ENCODE data around the gene CLPTM1. TPM values are rescaled to one million over a fixed set of nuclear protein-coding genes. Genes with fewer than 3 reads are reported as not detected.
A peak's percentile ranks its signal among the peaks of the same experiment; 100 is the strongest.

The CLPTM1 gene
- total RNA-seq, 1 donor from 2014 or later: 17.9 TPM

DNA sequence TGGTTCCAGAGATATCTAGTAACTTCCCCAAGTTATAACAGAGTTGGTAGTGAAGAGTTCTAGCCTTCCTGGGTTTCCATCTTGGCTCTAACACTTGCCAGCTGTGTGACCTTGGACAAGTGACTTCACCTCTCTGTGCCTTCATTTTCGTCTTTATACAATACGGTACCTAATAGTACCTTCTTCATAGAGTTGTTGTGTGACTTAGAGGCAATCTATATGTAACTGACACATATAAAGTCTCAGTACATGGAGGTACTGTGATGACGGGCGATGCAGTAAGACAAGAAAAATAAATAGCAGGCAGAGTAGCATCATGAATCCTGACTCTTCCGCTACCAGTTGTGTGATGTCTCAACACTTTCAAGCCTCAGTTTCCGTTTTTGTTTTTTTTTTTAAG is 75.6 kb downstream of the CLPTM1 start:
- Histone ChIP-seq H3K36me3 (ENCODE audit: control insufficient read depth, insufficient read depth, low read length) (peaks cover 9% of the 10 kb centered on the region), H3K4me3 (ENCODE audit: low read depth, low read length) (no peak overlapping the region), H3K27me3 (ENCODE audit: control insufficient read depth, insufficient read depth, low read length) (no peaks in the 10 kb centered on the region)
- no peak for FAIRE-seq
- TF ChIP-seq, protein P1, sequence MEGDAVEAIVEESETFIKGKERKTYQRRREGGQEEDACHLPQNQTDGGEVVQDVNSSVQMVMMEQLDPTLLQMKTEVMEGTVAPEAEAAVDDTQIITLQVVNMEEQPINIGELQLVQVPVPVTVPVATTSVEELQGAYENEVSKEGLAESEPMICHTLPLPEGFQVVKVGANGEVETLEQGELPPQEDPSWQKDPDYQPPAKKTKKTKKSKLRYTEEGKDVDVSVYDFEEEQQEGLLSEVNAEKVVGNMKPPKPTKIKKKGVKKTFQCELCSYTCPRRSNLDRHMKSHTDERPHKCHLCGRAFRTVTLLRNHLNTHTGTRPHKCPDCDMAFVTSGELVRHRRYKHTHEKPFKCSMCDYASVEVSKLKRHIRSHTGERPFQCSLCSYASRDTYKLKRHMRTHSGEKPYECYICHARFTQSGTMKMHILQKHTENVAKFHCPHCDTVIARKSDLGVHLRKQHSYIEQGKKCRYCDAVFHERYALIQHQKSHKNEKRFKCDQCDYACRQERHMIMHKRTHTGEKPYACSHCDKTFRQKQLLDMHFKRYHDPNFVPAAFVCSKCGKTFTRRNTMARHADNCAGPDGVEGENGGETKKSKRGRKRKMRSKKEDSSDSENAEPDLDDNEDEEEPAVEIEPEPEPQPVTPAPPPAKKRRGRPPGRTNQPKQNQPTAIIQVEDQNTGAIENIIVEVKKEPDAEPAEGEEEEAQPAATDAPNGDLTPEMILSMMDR (IDR thresholded peaks at IDR 0.05; ENCODE audit: insufficient read depth, low read length, severe bottlenecking): no peak
- no peak for DNase-seq (ENCODE audit: low read depth)

GRCh38 chr19:45032421-45032820 is 77.2 kb downstream of the CLPTM1 start:
- H3K36me3 ChIP-seq (ENCODE audit: control insufficient read depth, insufficient read depth, low read length): peaks cover 11% of the 10 kb centered on the region
- no peaks in the 10 kb centered on the region for H3K27me3 ChIP-seq (ENCODE audit: control insufficient read depth, insufficient read depth, low read length)
- no peak for DNase-seq (ENCODE audit: low read depth)
- no peak overlapping the region for H3K4me3 ChIP-seq (ENCODE audit: low read depth, low read length)
- no peak for FAIRE-seq
- TF ChIP-seq, protein P1 (IDR thresholded peaks at IDR 0.05; ENCODE audit: insufficient read depth, low read length, severe bottlenecking): no peak

DNA sequence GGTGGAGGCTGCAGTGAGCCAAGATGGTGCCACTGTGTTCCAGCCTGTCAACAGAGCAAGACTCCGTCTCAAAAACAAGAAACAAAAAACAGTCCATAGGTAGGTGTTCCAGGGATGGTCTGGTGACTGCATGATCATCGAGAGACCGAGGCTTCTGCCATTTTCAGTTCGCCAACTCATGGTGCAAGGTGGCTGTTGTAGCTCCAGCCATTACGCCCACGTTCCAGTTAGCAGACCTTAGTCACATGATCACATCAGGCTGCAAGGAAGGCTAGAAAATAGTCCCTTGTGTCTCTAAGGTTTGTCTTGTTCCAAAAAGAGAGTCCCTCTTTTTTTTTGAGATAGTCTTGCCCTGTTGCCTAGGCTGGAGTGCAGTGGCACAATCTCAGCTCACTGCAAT is 80.6 kb downstream of the CLPTM1 start:
- TF ChIP-seq, protein P1 (IDR thresholded peaks at IDR 0.05; ENCODE audit: insufficient read depth, low read length, severe bottlenecking): no peak
- Histone ChIP-seq H3K4me3 (ENCODE audit: low read depth, low read length) (no peak overlapping the region), H3K27me3 (ENCODE audit: control insufficient read depth, insufficient read depth, low read length) (no peaks in the 10 kb centered on the region), H3K36me3 (ENCODE audit: control insufficient read depth, insufficient read depth, low read length) (peaks cover 18% of the 10 kb centered on the region)
- no peak for FAIRE-seq
- DNase-seq (ENCODE audit: low read depth): no peak

DNA sequence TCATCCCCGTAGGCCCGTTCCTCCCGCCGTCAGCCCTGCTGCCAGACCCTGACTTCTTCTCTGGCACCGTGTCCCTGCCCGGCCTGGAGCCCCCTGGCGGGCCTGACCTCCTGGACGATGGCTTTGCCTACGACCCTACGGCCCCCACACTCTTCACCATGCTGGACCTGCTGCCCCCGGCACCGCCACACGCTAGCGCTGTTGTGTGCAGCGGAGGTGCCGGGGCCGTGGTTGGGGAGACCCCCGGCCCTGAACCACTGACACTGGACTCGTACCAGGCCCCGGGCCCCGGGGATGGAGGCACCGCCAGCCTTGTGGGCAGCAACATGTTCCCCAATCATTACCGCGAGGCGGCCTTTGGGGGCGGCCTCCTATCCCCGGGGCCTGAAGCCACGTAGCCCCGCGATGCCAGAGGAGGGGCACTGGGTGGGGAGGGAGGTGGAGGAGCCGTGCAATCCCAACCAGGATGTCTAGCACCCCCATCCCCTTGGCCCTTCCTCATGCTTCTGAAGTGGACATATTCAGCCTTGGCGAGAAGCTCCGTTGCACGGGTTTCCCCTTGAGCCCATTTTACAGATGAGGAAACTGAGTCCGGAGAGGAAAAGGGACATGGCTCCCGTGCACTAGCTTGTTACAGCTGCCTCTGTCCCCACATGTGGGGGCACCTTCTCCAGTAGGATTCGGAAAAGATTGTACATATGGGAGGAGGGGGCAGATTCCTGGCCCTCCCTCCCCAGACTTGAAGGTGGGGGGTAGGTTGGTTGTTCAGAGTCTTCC is 82.4 kb downstream of the CLPTM1 start:
- H3K36me3 ChIP-seq (ENCODE audit: control insufficient read depth, insufficient read depth, low read length): peaks cover 17% of the 10 kb centered on the region
- FAIRE-seq: no peak

GRCh38 chr19:45038931-45039893 is 84.0 kb downstream of the CLPTM1 start, which contains the start of gene CLASRP:
Gene CLASRP (plus strand): TSS chr19:45039045. CDS start chr19:45040213, 1,168 bp downstream.
- Histone ChIP-seq H3K4me3 (ENCODE audit: low read depth, low read length) (peak within 1 kb of the TSS; percentile 61), H3K36me3 (ENCODE audit: control insufficient read depth, insufficient read depth, low read length) (peaks cover 19% of the 10 kb centered on the region), H3K27me3 (ENCODE audit: control insufficient read depth, insufficient read depth, low read length) (no peaks in the 10 kb centered on the region)
- TF ChIP-seq, protein P1 (IDR thresholded peaks at IDR 0.05; ENCODE audit: insufficient read depth, low read length, severe bottlenecking): no peak
- FAIRE-seq (no peak), DNase-seq (ENCODE audit: low read depth) (peak; percentile 69)

More for the DNA sequence above, 82.4 kb downstream of the CLPTM1 start:
- no peaks in the 10 kb centered on the region for H3K27me3 ChIP-seq (ENCODE audit: control insufficient read depth, insufficient read depth, low read length)
- no peak for DNase-seq (ENCODE audit: low read depth)
- TF ChIP-seq, protein P1 (IDR thresholded peaks at IDR 0.05; ENCODE audit: insufficient read depth, low read length, severe bottlenecking): no peak
- no peak overlapping the region for H3K4me3 ChIP-seq (ENCODE audit: low read depth, low read length)
